NT2/D1 (cell line): ENCODE measurements around the gene VENTX.

Experiments
- SUZ12 ChIP-seq: IDR thresholded peaks from 2 replicates; pipeline ENCODE4 v1.6.1; 2011; ENCODE audit not compliant: insufficient read length, insufficient read depth; ENCODE audit errors: extremely low read depth
- YY1 ChIP-seq: IDR thresholded peaks from 2 replicates; pipeline ENCODE4 v1.6.1; 2011; ENCODE audit not compliant: insufficient read length, insufficient read depth
- ZNF274 ChIP-seq: IDR thresholded peaks from 2 replicates; pipeline ENCODE4 v1.6.1; 2011; ENCODE audit warnings: mild to moderate bottlenecking, low read depth, low read length

- TF ChIP-seq YY1 = no peak
- no peak for TF ChIP-seq ZNF274
- TF ChIP-seq SUZ12 = no peak
Measured at GRCh38 chr10:133281084-133281483, 43.4 kb downstream of the VENTX start.
